MM.1S (cell line): ENCODE measurements around the gene ANXA11.

ENCODE experiments used
- DNase-seq: peaks from one replicate; pipeline ENCODE4 v3.0.0-alpha.2; 2015
- H2AFZ ChIP-seq: fragments of 300-600 bp; sonication (generic); 2 replicates; pipeline ENCODE4 v1.6.0; 2016; ENCODE audit warnings: antibody characterized with exemption, low read length
- H3F3A ChIP-seq: fragments of 300-600 bp; sonication (generic); 2 replicates; pipeline ENCODE4 v1.6.1; 2016; ENCODE audit warnings: mild to moderate bottlenecking, antibody characterized with exemption, low read length, moderate library complexity, mixed read lengths; ENCODE audit not compliant: insufficient read depth
- H3K27ac ChIP-seq: fragments of 300-600 bp; sonication (generic); 2 replicates; pipeline ENCODE4 v1.5.1; 2016; ENCODE audit warnings: mild to moderate bottlenecking, low read length
- H3K27me3 ChIP-seq: fragments of 300-600 bp; sonication (generic); replicated peaks from 2 replicates; pipeline ENCODE4 v1.6.0; 2016; ENCODE audit warnings: low read length; ENCODE audit not compliant: insufficient read depth
- H3K36me3 ChIP-seq: fragments of 300-600 bp; sonication (generic); replicated peaks from 2 replicates; pipeline ENCODE4 v1.6.1; 2016; ENCODE audit warnings: mild to moderate bottlenecking, low read length, mixed read lengths; ENCODE audit not compliant: insufficient read depth
- H3K4me1 ChIP-seq: fragments of 300-600 bp; sonication (generic); 2 replicates; pipeline ENCODE4 v1.6.1; 2016; ENCODE audit warnings: low read length, mixed read lengths
- H3K4me2 ChIP-seq: fragments of 300-600 bp; sonication (generic); 2 replicates; pipeline ENCODE4 v1.6.0; 2016; ENCODE audit warnings: low read depth, low read length
- H3K4me3 ChIP-seq: fragments of 300-600 bp; sonication (generic); 2 replicates; pipeline ENCODE4 v1.5.1; 2016; ENCODE audit warnings: low read length, mixed read lengths
- H3K79me2 ChIP-seq: fragments of 300-600 bp; sonication (generic); 2 replicates; pipeline ENCODE4 v1.6.1; 2016; ENCODE audit warnings: mixed run types, low read length, mixed read lengths
- H3K9ac ChIP-seq: fragments of 300-600 bp; sonication (generic); 2 replicates; pipeline ENCODE4 v1.6.1; 2016; ENCODE audit warnings: low read length, mixed read lengths
- H3K9me2 ChIP-seq: fragments of 300-600 bp; sonication (generic); replicated peaks from 2 replicates; pipeline ENCODE4 v1.6.1; 2016; ENCODE audit warnings: mild to moderate bottlenecking, low read length, mixed read lengths; ENCODE audit not compliant: insufficient read depth
- H3K9me3 ChIP-seq: fragments of 300-600 bp; sonication (generic); replicated peaks from 2 replicates; pipeline ENCODE4 v1.6.1; 2016; ENCODE audit warnings: mild to moderate bottlenecking, low read length, mixed read lengths; ENCODE audit not compliant: insufficient read depth
- H4K20me1 ChIP-seq: fragments of 300-600 bp; sonication (generic); 2 replicates; pipeline ENCODE4 v1.6.1; 2016; ENCODE audit warnings: mild to moderate bottlenecking, low read length, moderate library complexity, mixed read lengths; ENCODE audit not compliant: insufficient read depth
- EZH2 ChIP-seq: fragments of 300-600 bp; sonication (generic); optimal IDR thresholded peaks from 2 replicates; pipeline ENCODE3; 2017; ENCODE audit warnings: low read depth, mild to moderate bottlenecking, antibody characterized with exemption, low read length, mixed read lengths
- EZH2phosphoT487 ChIP-seq: fragments of 300-600 bp; sonication (generic); IDR thresholded peaks from 2 replicates; pipeline ENCODE4 v1.6.1; 2018; ENCODE audit warnings: antibody characterized with exemption, low read length
- TF ChIP-seq, protein P1 (sequence below): fragments of 300-600 bp; sonication (generic); IDR thresholded peaks from 2 replicates; pipeline ENCODE4 v1.5.1; 2016; ENCODE audit warnings: antibody characterized with exemption, low read length, mixed read lengths

The ANXA11 gene

GRCh38 chr10:80108576-80109239 is 96.6 kb downstream of the ANXA11 start:
- Histone ChIP-seq H3K4me2 (no peak overlapping the region), H3K36me3 (no peaks in the 10 kb centered on the region), H3F3A (peaks cover 15% of the 10 kb centered on the region), H3K9ac (no peak overlapping the region), H3K9me3 (no peaks in the 10 kb centered on the region), H3K27me3 (no peaks in the 10 kb centered on the region), H3K4me1 (0 out of 2 replicates have a peak, but pooled peaks cover 13% of the 10 kb centered on the region), H3K79me2 (no peaks in the 10 kb centered on the region), H2AFZ (no peak overlapping the region), H4K20me1 (no peaks in the 10 kb centered on the region), H3K9me2 (no peaks in the 10 kb centered on the region), H3K27ac (no peak overlapping the region), H3K4me3 (no peak overlapping the region)
- TF ChIP-seq EZH2 (no peak), EZH2phosphoT487 (no peak)
- TF ChIP-seq, protein P1, sequence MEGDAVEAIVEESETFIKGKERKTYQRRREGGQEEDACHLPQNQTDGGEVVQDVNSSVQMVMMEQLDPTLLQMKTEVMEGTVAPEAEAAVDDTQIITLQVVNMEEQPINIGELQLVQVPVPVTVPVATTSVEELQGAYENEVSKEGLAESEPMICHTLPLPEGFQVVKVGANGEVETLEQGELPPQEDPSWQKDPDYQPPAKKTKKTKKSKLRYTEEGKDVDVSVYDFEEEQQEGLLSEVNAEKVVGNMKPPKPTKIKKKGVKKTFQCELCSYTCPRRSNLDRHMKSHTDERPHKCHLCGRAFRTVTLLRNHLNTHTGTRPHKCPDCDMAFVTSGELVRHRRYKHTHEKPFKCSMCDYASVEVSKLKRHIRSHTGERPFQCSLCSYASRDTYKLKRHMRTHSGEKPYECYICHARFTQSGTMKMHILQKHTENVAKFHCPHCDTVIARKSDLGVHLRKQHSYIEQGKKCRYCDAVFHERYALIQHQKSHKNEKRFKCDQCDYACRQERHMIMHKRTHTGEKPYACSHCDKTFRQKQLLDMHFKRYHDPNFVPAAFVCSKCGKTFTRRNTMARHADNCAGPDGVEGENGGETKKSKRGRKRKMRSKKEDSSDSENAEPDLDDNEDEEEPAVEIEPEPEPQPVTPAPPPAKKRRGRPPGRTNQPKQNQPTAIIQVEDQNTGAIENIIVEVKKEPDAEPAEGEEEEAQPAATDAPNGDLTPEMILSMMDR, result no peak
- DNase-seq, result no peak

GRCh38 chr10:80104066-80104926 is 101.0 kb downstream of the ANXA11 start:
- no peaks in the 10 kb centered on the region for H3K36me3 ChIP-seq
- no peak for TF ChIP-seq EZH2phosphoT487
- TF ChIP-seq EZH2, result no peak
- TF ChIP-seq, protein P1, result no peak
- no peaks in the 10 kb centered on the region for H3K4me1 ChIP-seq
- H2AFZ ChIP-seq, result no peak overlapping the region
- no peaks in the 10 kb centered on the region for H3K27me3 ChIP-seq
- no peak overlapping the region for H3K9ac ChIP-seq
- H3F3A ChIP-seq, result no peaks in the 10 kb centered on the region
- H3K4me3 ChIP-seq, result no peak overlapping the region
- no peak overlapping the region for H3K4me2 ChIP-seq
- H3K9me2 ChIP-seq, result no peaks in the 10 kb centered on the region
- H3K27ac ChIP-seq, result no peak overlapping the region
- DNase-seq, result no peak
- H3K79me2 ChIP-seq, result no peaks in the 10 kb centered on the region
- H4K20me1 ChIP-seq, result no peaks in the 10 kb centered on the region
- H3K9me3 ChIP-seq, result no peaks in the 10 kb centered on the region
